Measurements from ENCODE around the gene LRRC8D.

Gene LRRC8D

GRCh38 chr1:89934461-89934860 lies 113.6 kb downstream of the LRRC8D start:
- DNase-seq (ENCODE audit: low read depth in 1 of 2, low spot score in 1 of 2) = no peak

GRCh38 chr1:89935235-89935634 lies 114.4 kb downstream of the LRRC8D start:
- DNase-seq (ENCODE audit: low read depth in 1 of 2, low spot score in 1 of 2) = no peak

GRCh38 chr1:89936694-89937093 lies 115.9 kb downstream of the LRRC8D start:
- DNase-seq (ENCODE audit: low read depth in 1 of 2, low spot score in 1 of 2) = no peak

- no peak for DNase-seq (ENCODE audit: low read depth in 1 of 2, low spot score in 1 of 2)
Measured at GRCh38 chr1:89938171-89939055, 117.6 kb downstream of the LRRC8D start.

- no peak for DNase-seq (ENCODE audit: low read depth in 1 of 2, low spot score in 1 of 2)
Measured at GRCh38 chr1:89939059-89939570, 118.3 kb downstream of the LRRC8D start.

GRCh38 chr1:89939693-89940438 lies 119.0 kb downstream of the LRRC8D start:
- no peak for DNase-seq (ENCODE audit: low read depth in 1 of 2, low spot score in 1 of 2)

- no peak for DNase-seq (ENCODE audit: low read depth in 1 of 2, low spot score in 1 of 2)
Measured at GRCh38 chr1:89941110-89941766, 120.4 kb downstream of the LRRC8D start.

GRCh38 chr1:89942014-89942413 lies 121.2 kb downstream of the LRRC8D start:
- DNase-seq (ENCODE audit: low read depth in 1 of 2, low spot score in 1 of 2) = no peak

GRCh38 chr1:89942825-89943658 lies 122.2 kb downstream of the LRRC8D start:
- DNase-seq (ENCODE audit: low read depth in 1 of 2, low spot score in 1 of 2) = no peak

GRCh38 chr1:89943846-89944781 lies 123.3 kb downstream of the LRRC8D start:
- DNase-seq (ENCODE audit: low read depth in 1 of 2, low spot score in 1 of 2) = no peak

GRCh38 chr1:89945852-89946476 lies 125.1 kb downstream of the LRRC8D start:
- no peak for DNase-seq (ENCODE audit: low read depth in 1 of 2, low spot score in 1 of 2)

- no peak for DNase-seq (ENCODE audit: low read depth in 1 of 2, low spot score in 1 of 2)
Measured at GRCh38 chr1:89946532-89946931, 125.7 kb downstream of the LRRC8D start.

- DNase-seq (ENCODE audit: low read depth in 1 of 2, low spot score in 1 of 2) = no peak
Measured at GRCh38 chr1:89948722-89949345, 128.0 kb downstream of the LRRC8D start.

- no peak for DNase-seq (ENCODE audit: low read depth in 1 of 2, low spot score in 1 of 2)
Measured at GRCh38 chr1:89949991-89950624, 129.3 kb downstream of the LRRC8D start.

GRCh38 chr1:89950703-89951102 lies 129.9 kb downstream of the LRRC8D start:
- DNase-seq (ENCODE audit: low read depth in 1 of 2, low spot score in 1 of 2) = no peak

- no peak for DNase-seq (ENCODE audit: low read depth in 1 of 2, low spot score in 1 of 2)
Measured at GRCh38 chr1:89951766-89952604, 131.2 kb downstream of the LRRC8D start.

- DNase-seq (ENCODE audit: low read depth in 1 of 2, low spot score in 1 of 2) = no peak
Measured at GRCh38 chr1:89952605-89953130, 131.8 kb downstream of the LRRC8D start.

Data from stimulated activated CD4-positive, alpha-beta T cell treated with anti-CD3 and anti-CD28 coated beads, Interleukin-15, amount 100 ng/mL, for 1 hour (primary cell).